Astrocyte (in vitro differentiated cells and primary cell): ENCODE data around the gene PDE1A. TPM values are rescaled to one million over a fixed set of nuclear protein-coding genes. Genes with fewer than 3 reads are reported as not detected.
A peak's percentile ranks its signal among the peaks of the same experiment; 100 is the strongest.

Source experiments
- DNase-seq: peaks from one replicate; pipeline ENCODE4 v3.0.0-alpha.2; 2010; ENCODE audit warnings: low read depth
- FAIRE-seq: peaks from 2 replicates; lab custom pipeline; 2011; peaks lifted over from hg19 to GRCh38; lab: Jason Lieb, UNC
- H2AFZ ChIP-seq: 2 replicates; pipeline ENCODE4 v1.6.0; 2012; ENCODE audit warnings: low read depth, low read length, inconsistent platforms
- H3K27ac ChIP-seq: 2 replicates; pipeline ENCODE4 v1.5.1; 2011; ENCODE audit warnings: low read depth, low read length, inconsistent platforms
- H3K27me3 ChIP-seq: 2 replicates; pipeline ENCODE4 v1.6.0; 2011; ENCODE audit warnings: low read length, inconsistent platforms; ENCODE audit not compliant: insufficient read depth
- H3K36me3 ChIP-seq: 2 replicates; pipeline ENCODE4 v1.5.1; 2011; ENCODE audit warnings: low read length, inconsistent platforms; ENCODE audit not compliant: insufficient read depth
- H3K4me1 ChIP-seq: 2 replicates; pipeline ENCODE4 v1.5.1; 2011; ENCODE audit warnings: low read length, inconsistent platforms; ENCODE audit not compliant: insufficient read depth
- H3K4me2 ChIP-seq: 2 replicates; pipeline ENCODE4 v1.6.0; 2012; ENCODE audit warnings: low read length, inconsistent platforms
- H3K4me3 ChIP-seq: 2 replicates; pipeline ENCODE4 v1.5.1; 2011; ENCODE audit warnings: low read depth, mild to moderate bottlenecking, low read length, inconsistent platforms; ENCODE audit not compliant: insufficient read depth
- H3K79me2 ChIP-seq: 2 replicates; pipeline ENCODE4 v1.6.0; 2012; ENCODE audit warnings: mild to moderate bottlenecking, low read length, inconsistent platforms; ENCODE audit not compliant: insufficient read depth
- H3K9ac ChIP-seq: 2 replicates; pipeline ENCODE4 v1.6.0; 2012; ENCODE audit warnings: mild to moderate bottlenecking, low read length, inconsistent platforms
- H3K9me3 ChIP-seq: 2 replicates; pipeline ENCODE4 v1.5.1; 2012; ENCODE audit warnings: low read depth, mild to moderate bottlenecking, low read length, inconsistent platforms; ENCODE audit not compliant: insufficient read depth
- H4K20me1 ChIP-seq: 2 replicates; pipeline ENCODE4 v1.6.0; 2012; ENCODE audit warnings: low read length, inconsistent platforms; ENCODE audit not compliant: insufficient read depth
- H3K27ac Mint-ChIP-seq: one replicate; pipeline ENCODE4 v1.8.0; 2021; ENCODE audit warnings: mild to moderate bottlenecking, mixed read lengths; ENCODE audit not compliant: unreplicated experiment
- H3K27me3 Mint-ChIP-seq: one replicate; pipeline ENCODE4 v1.8.0; 2021; ENCODE audit warnings: low read depth, mixed read lengths; ENCODE audit not compliant: unreplicated experiment
- H3K36me3 Mint-ChIP-seq: one replicate; pipeline ENCODE4 v1.8.0; 2021; ENCODE audit warnings: low read depth, mixed read lengths; ENCODE audit not compliant: unreplicated experiment
- H3K4me1 Mint-ChIP-seq: one replicate; pipeline ENCODE4 v1.8.0; 2021; ENCODE audit warnings: low read depth, mixed read lengths; ENCODE audit not compliant: unreplicated experiment
- H3K4me3 Mint-ChIP-seq: one replicate; pipeline ENCODE4 v1.8.0; 2021; ENCODE audit warnings: mild to moderate bottlenecking, moderate library complexity, mixed read lengths; ENCODE audit not compliant: unreplicated experiment
- H3K9me3 Mint-ChIP-seq: one replicate; pipeline ENCODE4 v1.8.0; 2021; ENCODE audit warnings: mild to moderate bottlenecking, mixed read lengths; ENCODE audit not compliant: unreplicated experiment
- EZH2 ChIP-seq: IDR thresholded peaks from 2 replicates; pipeline ENCODE4 v1.6.1; 2012; ENCODE audit warnings: mild to moderate bottlenecking, low read length, inconsistent platforms; ENCODE audit not compliant: insufficient read depth
- total RNA-seq: library from RNA; stranded (reverse); gene quantifications from 2 replicates; pipeline ENCODE4 v1.2.1, GENCODE V29; 2021
- TF ChIP-seq, protein P1 (sequence below): IDR thresholded peaks from 2 replicates; pipeline ENCODE4 v1.5.1; 2011; ENCODE audit warnings: low read depth, mild to moderate bottlenecking, inconsistent platforms, low read length, moderate library complexity; ENCODE audit not compliant: insufficient read depth

The PDE1A gene
- total RNA-seq, 1 donor from 2014 or later = 0.32 TPM

DNA sequence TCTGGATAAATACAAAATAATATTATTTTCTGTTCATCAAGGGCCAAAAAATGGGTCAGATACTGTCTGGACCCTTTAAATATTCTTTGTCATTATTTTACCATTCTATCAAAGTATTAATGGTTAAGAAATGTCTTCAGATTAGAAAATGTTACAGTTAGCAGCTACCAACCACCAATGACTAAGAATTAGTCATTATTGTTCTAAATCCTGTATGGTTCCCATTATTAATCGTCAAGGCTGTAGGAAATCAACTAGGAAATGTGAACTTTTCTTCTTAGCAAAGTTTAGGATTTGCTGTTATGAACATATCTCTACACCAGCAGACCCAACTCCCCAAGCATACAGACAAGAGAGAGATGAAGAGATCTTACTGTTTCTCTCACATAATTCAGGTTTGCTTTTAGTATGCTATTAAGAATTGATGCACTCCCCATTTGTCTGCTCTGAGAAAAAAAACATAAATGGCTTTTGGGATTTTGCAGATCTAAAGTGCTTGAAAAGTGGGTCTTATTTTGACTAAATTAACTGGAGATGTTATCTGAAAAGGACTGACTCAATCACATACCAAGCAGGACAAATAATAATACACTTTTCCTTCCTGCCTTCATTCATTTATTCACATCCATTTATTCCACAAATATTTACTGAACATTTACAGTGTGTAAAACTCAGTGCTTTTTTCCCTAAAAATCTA is 293.5 kb downstream of the PDE1A start:
- no peaks in the 10 kb centered on the region for H3K9me3 ChIP-seq
- no peak for FAIRE-seq
- H3K4me1 ChIP-seq = peaks cover 16% of the 10 kb centered on the region
- DNase-seq = peak; percentile 61
- Mint-ChIP-seq H3K36me3 (no peaks in the 10 kb centered on the region), H3K4me1 (peaks cover 13% of the 10 kb centered on the region), H3K4me3 (no peak overlapping the region), H3K27me3 (no peaks in the 10 kb centered on the region), H3K9me3 (no peaks in the 10 kb centered on the region), H3K27ac (no peak overlapping the region)
- H3K4me2 ChIP-seq = peak overlapping the region; percentile 60
- H3K27me3 ChIP-seq = no peaks in the 10 kb centered on the region
- H3K4me3 ChIP-seq = no peak overlapping the region
- no peak for TF ChIP-seq EZH2
- TF ChIP-seq, protein P1, sequence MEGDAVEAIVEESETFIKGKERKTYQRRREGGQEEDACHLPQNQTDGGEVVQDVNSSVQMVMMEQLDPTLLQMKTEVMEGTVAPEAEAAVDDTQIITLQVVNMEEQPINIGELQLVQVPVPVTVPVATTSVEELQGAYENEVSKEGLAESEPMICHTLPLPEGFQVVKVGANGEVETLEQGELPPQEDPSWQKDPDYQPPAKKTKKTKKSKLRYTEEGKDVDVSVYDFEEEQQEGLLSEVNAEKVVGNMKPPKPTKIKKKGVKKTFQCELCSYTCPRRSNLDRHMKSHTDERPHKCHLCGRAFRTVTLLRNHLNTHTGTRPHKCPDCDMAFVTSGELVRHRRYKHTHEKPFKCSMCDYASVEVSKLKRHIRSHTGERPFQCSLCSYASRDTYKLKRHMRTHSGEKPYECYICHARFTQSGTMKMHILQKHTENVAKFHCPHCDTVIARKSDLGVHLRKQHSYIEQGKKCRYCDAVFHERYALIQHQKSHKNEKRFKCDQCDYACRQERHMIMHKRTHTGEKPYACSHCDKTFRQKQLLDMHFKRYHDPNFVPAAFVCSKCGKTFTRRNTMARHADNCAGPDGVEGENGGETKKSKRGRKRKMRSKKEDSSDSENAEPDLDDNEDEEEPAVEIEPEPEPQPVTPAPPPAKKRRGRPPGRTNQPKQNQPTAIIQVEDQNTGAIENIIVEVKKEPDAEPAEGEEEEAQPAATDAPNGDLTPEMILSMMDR = no peak
- H3K79me2 ChIP-seq = no peaks in the 10 kb centered on the region
- no peak overlapping the region for H3K27ac ChIP-seq
- no peak overlapping the region for H2AFZ ChIP-seq
- no peaks in the 10 kb centered on the region for H4K20me1 ChIP-seq
- H3K9ac ChIP-seq = no peak overlapping the region
- H3K36me3 ChIP-seq = no peaks in the 10 kb centered on the region

DNA sequence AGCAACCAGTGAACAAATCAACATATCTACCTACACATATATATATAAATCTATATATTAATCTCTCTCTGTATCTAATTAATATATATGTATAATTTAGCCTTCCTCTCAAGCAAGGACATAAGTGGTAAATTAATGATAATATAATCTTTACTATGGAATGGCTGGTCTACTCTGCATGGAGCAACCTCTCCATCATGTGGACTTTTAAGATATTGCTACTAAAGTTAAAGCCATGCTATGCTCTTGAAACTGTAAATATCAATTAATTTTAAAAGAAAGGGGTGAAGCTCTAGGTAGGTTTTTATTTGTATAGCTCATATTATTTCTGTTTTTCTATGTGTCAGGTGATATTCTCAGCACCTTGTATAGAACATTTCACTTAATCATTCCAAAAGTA is 294.2 kb downstream of the PDE1A start:
- Mint-ChIP-seq H3K36me3 (no peaks in the 10 kb centered on the region), H3K9me3 (no peaks in the 10 kb centered on the region), H3K4me3 (no peak overlapping the region), H3K27me3 (no peaks in the 10 kb centered on the region), H3K4me1 (peaks cover 13% of the 10 kb centered on the region), H3K27ac (no peak overlapping the region)
- Histone ChIP-seq H3K4me1 (peaks cover 16% of the 10 kb centered on the region), H3K79me2 (no peaks in the 10 kb centered on the region), H3K9ac (no peak overlapping the region), H3K4me3 (no peak overlapping the region), H3K27ac (no peak overlapping the region), H4K20me1 (no peaks in the 10 kb centered on the region), H2AFZ (no peak overlapping the region), H3K4me2 (no peak overlapping the region), H3K27me3 (no peaks in the 10 kb centered on the region), H3K36me3 (no peaks in the 10 kb centered on the region), H3K9me3 (no peaks in the 10 kb centered on the region)
- TF ChIP-seq, protein P1 = peak; percentile 31
- no peak for TF ChIP-seq EZH2
- no peak for FAIRE-seq
- DNase-seq = no peak
